ENCODE data around the gene DAPK2. TPM values are rescaled to one million over a fixed set of nuclear protein-coding genes. Genes with fewer than 3 reads are reported as not detected.

The DAPK2 gene
- polyA plus RNA-seq, 1 of the 3 experiments (the other 2 are of a cell fraction): 1.4 TPM

DNA sequence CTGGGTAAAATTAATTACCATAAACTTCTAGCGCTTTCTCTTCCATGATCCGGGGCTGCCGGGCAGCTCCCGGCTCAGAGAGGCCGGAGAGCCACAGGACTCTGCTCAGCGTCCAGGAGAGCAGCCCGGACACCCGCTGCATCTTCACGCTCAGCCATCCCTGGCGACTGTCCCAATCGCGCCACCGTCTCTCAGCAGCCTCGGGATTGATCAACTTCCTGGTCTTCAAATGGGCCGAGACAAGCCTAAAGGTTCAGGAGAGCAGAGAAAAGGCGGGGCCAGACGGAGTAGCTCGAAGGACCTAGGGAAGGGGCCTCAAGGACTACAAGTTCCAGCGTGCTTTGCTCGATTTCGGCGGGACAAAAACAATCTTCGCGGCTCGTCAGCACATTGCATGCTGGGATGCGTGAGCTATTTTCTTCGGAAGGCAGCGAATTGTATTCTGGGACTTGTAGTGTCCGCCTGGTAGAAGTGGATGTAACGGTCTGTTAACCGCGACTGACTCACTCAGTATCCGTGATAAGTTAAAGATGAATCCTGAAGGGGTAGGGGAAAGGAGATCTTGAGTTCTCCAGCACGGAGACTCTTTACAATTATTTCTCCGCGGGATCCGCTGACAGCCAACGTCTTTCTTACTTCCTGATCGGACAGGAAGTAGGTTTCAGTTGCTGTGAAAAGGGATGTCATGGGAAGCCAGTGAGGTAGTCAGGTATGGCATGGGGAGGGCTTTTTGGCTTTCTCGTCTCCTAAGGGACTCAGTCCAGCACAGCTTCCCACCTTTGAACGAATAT is 47.5 kb upstream of the DAPK2 start, which contains the start of gene CIAO2A:
Gene CIAO2A (minus strand): TSS at position 212 of the 791 bp plus-strand sequence. CDS start 70 bp downstream, at position 142.
- peaks cover 23% of the 10 kb centered on the region for H4K20me1 ChIP-seq (ENCODE audit: insufficient read depth)
- peak within 1 kb of the TSS; percentile 92 for H3K4me2 ChIP-seq
- ChIA-PET POLR2A (interaction anchor here (0.6 to 2.0 kb wide), 10 partner anchors 8 to 366 kb away, joined by 3 to 11 read pairs (median 4); partner anchors contain the start of genes PPIB, TRIP4 and ZNF609), CTCF (interaction anchor here (1.1 to 2.9 kb wide), 5 partner anchors 23 to 63 kb away, joined by 3 to 19 read pairs (median 4); no protein-coding TSS in a partner anchor)
- H3K27ac ChIP-seq (ENCODE audit: low read depth in 2 of 2, low read length in 1 of 2): peak within 1 kb of the TSS; percentile 94 to 98
- peaks cover 88% of the 10 kb centered on the region for H3K79me2 ChIP-seq (ENCODE audit: insufficient read depth)
- H3K9me3 ChIP-seq: no peaks in the 10 kb centered on the region
- peaks cover 2 to 9% of the 10 kb centered on the region in 2 experiments for H3K36me3 ChIP-seq (replicated peaks in 1 of 2; ENCODE audit: control insufficient read depth in 1 of 2, insufficient read depth in 2 of 2, low read length in 1 of 2)
- under 1% methylated on average over 35 of the region's 41 CpGs for WGBS (ENCODE audit: low lambda C conversion rate)
- no peaks in the 10 kb centered on the region for H3K9me2 ChIP-seq
- H3K9ac ChIP-seq: peak within 1 kb of the TSS; percentile 86
- peak within 1 kb of the TSS; percentile 94 for H2AFZ ChIP-seq (ENCODE audit: low read depth)
- H3K4me1 ChIP-seq (ENCODE audit: control insufficient read depth in 1 of 2, insufficient read depth in 2 of 2, low read depth in 1 of 2, low read length in 1 of 2): peaks cover 17 to 23% of the 10 kb centered on the region in 2 experiments; a peak in 3 of 4 replicates
- peak within 1 kb of the TSS; percentile 91 to 99 for H3K4me3 ChIP-seq (ENCODE audit: low read depth in 2 of 2, low read length in 1 of 2)
- TF ChIP-seq GABPA (IDR thresholded peaks at IDR 0.05; ENCODE audit: low read depth) (peak; percentile 76), POLR2AphosphoS5 (IDR thresholded peaks at IDR 0.05; ENCODE audit: low read depth, low read length) (peak; percentile 68), RCOR1 (IDR thresholded peaks at IDR 0.05; ENCODE audit: low read length) (no peak), ELF1 (IDR thresholded peaks at IDR 0.05) (peak; percentile 82), TCF12 (IDR thresholded peaks at IDR 0.05) (peak; percentile 11; the same call in 1 of the 2 replicates), USF1 (IDR thresholded peaks at IDR 0.05; ENCODE audit: borderline replicate concordance, low read depth) (0 out of 2 replicates have a peak, but pooled peaks have one; percentile 1), TAF1 (IDR thresholded peaks at IDR 0.05; ENCODE audit: borderline replicate concordance, low read depth, low read length) (peak; percentile 55), MEF2A (IDR thresholded peaks at IDR 0.05; ENCODE audit: borderline replicate concordance, low read depth) (no peak), MXI1 (IDR thresholded peaks at IDR 0.05; ENCODE audit: low read depth, low read length) (peak; percentile 80), YY1 (IDR thresholded peaks at IDR 0.05; ENCODE audit: low read depth) (peak; percentile 54; the same call in 1 of the 2 replicates), SIN3A (IDR thresholded peaks at IDR 0.05; ENCODE audit: borderline replicate concordance, low read depth, low read length) (0 out of 2 replicates have a peak, but pooled peaks have one; percentile 67), CHD2 (IDR thresholded peaks at IDR 0.05; ENCODE audit: low read length, partially characterized antibody) (peak; percentile 97), NRF1 (IDR thresholded peaks at IDR 0.05; ENCODE audit: low read depth, low read length) (peak; percentile 12; the same call in 1 of the 2 replicates), GATA2 (CRISPR knock-in tag; IDR thresholded peaks at IDR 0.05) (no peak)
- TF ChIP-seq, protein P1, sequence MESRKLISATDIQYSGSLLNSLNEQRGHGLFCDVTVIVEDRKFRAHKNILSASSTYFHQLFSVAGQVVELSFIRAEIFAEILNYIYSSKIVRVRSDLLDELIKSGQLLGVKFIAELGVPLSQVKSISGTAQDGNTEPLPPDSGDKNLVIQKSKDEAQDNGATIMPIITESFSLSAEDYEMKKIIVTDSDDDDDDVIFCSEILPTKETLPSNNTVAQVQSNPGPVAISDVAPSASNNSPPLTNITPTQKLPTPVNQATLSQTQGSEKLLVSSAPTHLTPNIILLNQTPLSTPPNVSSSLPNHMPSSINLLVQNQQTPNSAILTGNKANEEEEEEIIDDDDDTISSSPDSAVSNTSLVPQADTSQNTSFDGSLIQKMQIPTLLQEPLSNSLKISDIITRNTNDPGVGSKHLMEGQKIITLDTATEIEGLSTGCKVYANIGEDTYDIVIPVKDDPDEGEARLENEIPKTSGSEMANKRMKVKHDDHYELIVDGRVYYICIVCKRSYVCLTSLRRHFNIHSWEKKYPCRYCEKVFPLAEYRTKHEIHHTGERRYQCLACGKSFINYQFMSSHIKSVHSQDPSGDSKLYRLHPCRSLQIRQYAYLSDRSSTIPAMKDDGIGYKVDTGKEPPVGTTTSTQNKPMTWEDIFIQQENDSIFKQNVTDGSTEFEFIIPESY (IDR thresholded peaks at IDR 0.05; ENCODE audit: borderline replicate concordance, low read depth): peak; percentile 93
- TF ChIP-seq, protein P2, sequence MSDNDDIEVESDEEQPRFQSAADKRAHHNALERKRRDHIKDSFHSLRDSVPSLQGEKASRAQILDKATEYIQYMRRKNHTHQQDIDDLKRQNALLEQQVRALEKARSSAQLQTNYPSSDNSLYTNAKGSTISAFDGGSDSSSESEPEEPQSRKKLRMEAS (IDR thresholded peaks at IDR 0.05; ENCODE audit: low read depth): 0 out of 2 replicates have a peak, but pooled peaks have one; percentile 48
- TF ChIP-seq, protein P3, sequence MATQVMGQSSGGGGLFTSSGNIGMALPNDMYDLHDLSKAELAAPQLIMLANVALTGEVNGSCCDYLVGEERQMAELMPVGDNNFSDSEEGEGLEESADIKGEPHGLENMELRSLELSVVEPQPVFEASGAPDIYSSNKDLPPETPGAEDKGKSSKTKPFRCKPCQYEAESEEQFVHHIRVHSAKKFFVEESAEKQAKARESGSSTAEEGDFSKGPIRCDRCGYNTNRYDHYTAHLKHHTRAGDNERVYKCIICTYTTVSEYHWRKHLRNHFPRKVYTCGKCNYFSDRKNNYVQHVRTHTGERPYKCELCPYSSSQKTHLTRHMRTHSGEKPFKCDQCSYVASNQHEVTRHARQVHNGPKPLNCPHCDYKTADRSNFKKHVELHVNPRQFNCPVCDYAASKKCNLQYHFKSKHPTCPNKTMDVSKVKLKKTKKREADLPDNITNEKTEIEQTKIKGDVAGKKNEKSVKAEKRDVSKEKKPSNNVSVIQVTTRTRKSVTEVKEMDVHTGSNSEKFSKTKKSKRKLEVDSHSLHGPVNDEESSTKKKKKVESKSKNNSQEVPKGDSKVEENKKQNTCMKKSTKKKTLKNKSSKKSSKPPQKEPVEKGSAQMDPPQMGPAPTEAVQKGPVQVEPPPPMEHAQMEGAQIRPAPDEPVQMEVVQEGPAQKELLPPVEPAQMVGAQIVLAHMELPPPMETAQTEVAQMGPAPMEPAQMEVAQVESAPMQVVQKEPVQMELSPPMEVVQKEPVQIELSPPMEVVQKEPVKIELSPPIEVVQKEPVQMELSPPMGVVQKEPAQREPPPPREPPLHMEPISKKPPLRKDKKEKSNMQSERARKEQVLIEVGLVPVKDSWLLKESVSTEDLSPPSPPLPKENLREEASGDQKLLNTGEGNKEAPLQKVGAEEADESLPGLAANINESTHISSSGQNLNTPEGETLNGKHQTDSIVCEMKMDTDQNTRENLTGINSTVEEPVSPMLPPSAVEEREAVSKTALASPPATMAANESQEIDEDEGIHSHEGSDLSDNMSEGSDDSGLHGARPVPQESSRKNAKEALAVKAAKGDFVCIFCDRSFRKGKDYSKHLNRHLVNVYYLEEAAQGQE (IDR thresholded peaks at IDR 0.05; ENCODE audit: low read depth, low read length): peak; percentile 28; the same call in 1 of the 2 replicates
- TF ChIP-seq, protein P4, sequence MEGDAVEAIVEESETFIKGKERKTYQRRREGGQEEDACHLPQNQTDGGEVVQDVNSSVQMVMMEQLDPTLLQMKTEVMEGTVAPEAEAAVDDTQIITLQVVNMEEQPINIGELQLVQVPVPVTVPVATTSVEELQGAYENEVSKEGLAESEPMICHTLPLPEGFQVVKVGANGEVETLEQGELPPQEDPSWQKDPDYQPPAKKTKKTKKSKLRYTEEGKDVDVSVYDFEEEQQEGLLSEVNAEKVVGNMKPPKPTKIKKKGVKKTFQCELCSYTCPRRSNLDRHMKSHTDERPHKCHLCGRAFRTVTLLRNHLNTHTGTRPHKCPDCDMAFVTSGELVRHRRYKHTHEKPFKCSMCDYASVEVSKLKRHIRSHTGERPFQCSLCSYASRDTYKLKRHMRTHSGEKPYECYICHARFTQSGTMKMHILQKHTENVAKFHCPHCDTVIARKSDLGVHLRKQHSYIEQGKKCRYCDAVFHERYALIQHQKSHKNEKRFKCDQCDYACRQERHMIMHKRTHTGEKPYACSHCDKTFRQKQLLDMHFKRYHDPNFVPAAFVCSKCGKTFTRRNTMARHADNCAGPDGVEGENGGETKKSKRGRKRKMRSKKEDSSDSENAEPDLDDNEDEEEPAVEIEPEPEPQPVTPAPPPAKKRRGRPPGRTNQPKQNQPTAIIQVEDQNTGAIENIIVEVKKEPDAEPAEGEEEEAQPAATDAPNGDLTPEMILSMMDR (IDR thresholded peaks at IDR 0.05): no peak
- no peaks in the 10 kb centered on the region for H3K27me3 ChIP-seq (ENCODE audit: insufficient read depth)
- DNase-seq: peak; percentile 81
- peaks cover 21% of the 10 kb centered on the region for H3F3A ChIP-seq (replicated peaks; ENCODE audit: insufficient read depth)

All from SK-N-SH (cell line).